Stimulated activated CD4-positive, alpha-beta T cell treated with anti-CD3 and anti-CD28 coated beads, Interleukin-12 subunit alpha, Interleukin-12 subunit beta, amount 100 ng/mL, for 48 hours (primary cell): ENCODE results near the gene NACC2.
"Not testable (repeated sequence)": the region's sequence is repeated elsewhere in the genome, so short reads cannot be mapped to it uniquely, and the experiment has no call there.

Source experiments
- DNase-seq, 3 donors: peaks; one replicate each; pipeline ENCODE4 v3.0.0-alpha.2; 2020; ENCODE audit warnings: low read depth in 2 of 3, low spot score in 1 of 3

Gene NACC2

GRCh38 chr9:136112541-136112940 lies 17.5 kb upstream of the NACC2 start:
- no peak for DNase-seq

GRCh38 chr9:136111910-136112309 lies 16.8 kb upstream of the NACC2 start:
- no peak for DNase-seq

- no peak for DNase-seq
Observed at GRCh38 chr9:136111190-136111589, 16.1 kb upstream of the NACC2 start.

- DNase-seq: no peak
Observed at GRCh38 chr9:136110082-136111061, 15.3 kb upstream of the NACC2 start.

- DNase-seq: peak; percentile 82 to 91 (median 89)
Observed at GRCh38 chr9:136109351-136110081, 14.4 kb upstream of the NACC2 start.

GRCh38 chr9:136108648-136109266 lies 13.7 kb upstream of the NACC2 start:
- no peak for DNase-seq

GRCh38 chr9:136107953-136108647 lies 13.0 kb upstream of the NACC2 start:
- no peak for DNase-seq

GRCh38 chr9:136107155-136107952 lies 12.3 kb upstream of the NACC2 start:
- DNase-seq: no peak

- no peak for DNase-seq
Observed at GRCh38 chr9:136105398-136106135, 10.5 kb upstream of the NACC2 start.

- DNase-seq: no peak
Observed at GRCh38 chr9:136104916-136105315, 9.8 kb upstream of the NACC2 start.

GRCh38 chr9:136104488-136104800 lies 9.4 kb upstream of the NACC2 start:
- no peak for DNase-seq

GRCh38 chr9:136103651-136104487 lies 8.8 kb upstream of the NACC2 start:
- no peak for DNase-seq

GRCh38 chr9:136101615-136102074 lies 6.6 kb upstream of the NACC2 start:
- DNase-seq: not testable (repeated sequence)

- DNase-seq: no peak
Observed at GRCh38 chr9:136100700-136101614, 5.9 kb upstream of the NACC2 start.

- DNase-seq: no peak
Observed at GRCh38 chr9:136099542-136099941, 4.5 kb upstream of the NACC2 start.

GRCh38 chr9:136098844-136099243 lies 3.8 kb upstream of the NACC2 start:
- no peak for DNase-seq

- no peak for DNase-seq
Observed at GRCh38 chr9:136098210-136098609, 3.1 kb upstream of the NACC2 start.
